Panc1 (cell line): ENCODE measurements around the gene WHAMM. TPM values are rescaled to one million over a fixed set of nuclear protein-coding genes. Genes with fewer than 3 reads are reported as not detected.

ENCODE experiments used
- ATAC-seq: fragments of 200-7000 bp; cut with Tn5 transposase; 2 replicates; pipeline ENCODE4 v1.9.1; 2020; ENCODE audit warnings: mild to moderate bottlenecking, moderate library complexity
- BruUV-seq: library from RNA; stranded (reverse); fragments of 400-500 nt; replicated peaks from 2 replicates; lab custom pipeline; 2021; lab: Mats Ljungman, UMichigan
- CTCF ChIA-PET: fragments of 300-600 bp; sonication (Branson Sonifier 250); formaldehyde crosslinking; loops from one replicate; lab custom pipeline; 2022; ENCODE audit warnings: antibody characterized with exemption; lab: Charles Lee
- POLR2A ChIA-PET: fragments of 300-600 bp; sonication (Branson Sonifier 250); formaldehyde crosslinking; loops from one replicate; lab custom pipeline; 2022; ENCODE audit warnings: antibody characterized with exemption; lab: Charles Lee
- DNase-seq: peaks from one replicate; pipeline ENCODE4 v3.0.0-alpha.2; 2010; ENCODE audit warnings: low read depth, low spot score
- H3K27ac ChIP-seq: 2 replicates; pipeline ENCODE4 v1.5.1; 2011; ENCODE audit warnings: mild to moderate bottlenecking, low read length, inconsistent platforms
- H3K27me3 ChIP-seq: fragments of 200-500 bp; sonication (Bioruptor generic); 2 replicates; pipeline ENCODE4 v1.6.0; 2014; ENCODE audit warnings: low read length, inconsistent platforms; ENCODE audit not compliant: control insufficient read depth, insufficient read depth
- H3K36me3 ChIP-seq: fragments of 200-500 bp; sonication (Bioruptor generic); 2 replicates; pipeline ENCODE4 v1.5.1; 2014; ENCODE audit warnings: inconsistent platforms, mild to moderate bottlenecking, low read length, moderate library complexity; ENCODE audit not compliant: control insufficient read depth, insufficient read depth
- H3K4me1 ChIP-seq: 2 replicates; pipeline ENCODE4 v1.5.1; 2011; ENCODE audit warnings: inconsistent platforms, mild to moderate bottlenecking, low read length, moderate library complexity; ENCODE audit not compliant: control insufficient read depth, insufficient read depth
- H3K4me3 ChIP-seq, 2 experiments: 2 replicates each; pipeline ENCODE4 v1.5.1; 2011 to 2012; ENCODE audit warnings: low read depth in 2 of 2, low read length in 2 of 2, mild to moderate bottlenecking in 2 of 2, inconsistent platforms in 1 of 2, moderate library complexity in 1 of 2
- H3K9me3 ChIP-seq: fragments of 200-500 bp; sonication (Bioruptor generic); 2 replicates; pipeline ENCODE4 v1.5.1; 2014; ENCODE audit warnings: low read depth, mild to moderate bottlenecking, inconsistent platforms, low read length, moderate library complexity; ENCODE audit not compliant: control insufficient read depth, insufficient read depth
- CTCF ChIP-seq: fragments of 450-650 bp; IDR thresholded peaks from 2 replicates; pipeline ENCODE4 v1.5.1; 2017; ENCODE audit warnings: mild to moderate bottlenecking
- POLR2AphosphoS5 ChIP-seq: IDR thresholded peaks from 2 replicates; pipeline ENCODE4 v1.6.1; 2012; ENCODE audit warnings: mild to moderate bottlenecking, low read depth, low read length, moderate library complexity
- REST ChIP-seq, 2 experiments: IDR thresholded peaks; 2 replicates each; pipeline ENCODE4 v1.6.1; 2011 to 2012; ENCODE audit warnings: low read depth in 2 of 2, control low read depth in 1 of 2, low read length in 1 of 2, mild to moderate bottlenecking in 1 of 2, moderate library complexity in 1 of 2; ENCODE audit not compliant: insufficient read depth in 1 of 2
- SIN3A ChIP-seq: IDR thresholded peaks from 2 replicates; pipeline ENCODE4 v1.6.1; 2012; ENCODE audit warnings: low read depth, mild to moderate bottlenecking, low read length, moderate library complexity, borderline replicate concordance; ENCODE audit not compliant: insufficient read depth
- TCF7L2 ChIP-seq: IDR thresholded peaks from 2 replicates; pipeline ENCODE4 v1.6.1; 2011; ENCODE audit warnings: mild to moderate bottlenecking, low read depth, low read length, inconsistent platforms
- in situ Hi-C: cut with HindIII; loops from 2 replicates; pipeline ENCODE4 v1.10.0; 2016; ENCODE audit warnings: low sequenced_read_pairs, low pct_unique_long_range_greater_than_20kb
- intact Hi-C: fragments of 100-400 bp; cut with micrococcal nuclease; formaldehyde crosslinking; loops from one replicate; pipeline ENCODE4 v1.10.0; 2022; ENCODE audit not compliant: unreplicated experiment
- total RNA-seq: library from RNA; stranded (reverse); gene quantifications from one replicate; pipeline ENCODE4 v1.2.1, GENCODE V29; 2021; ENCODE audit not compliant: unreplicated experiment

WHAMM gene
- total RNA-seq, 1 experiment from 2014 or later = 8.8 TPM

GRCh38 chr15:82790321-82790720 is 19.1 kb upstream of the WHAMM start:
- Histone ChIP-seq H3K27me3 (no peaks in the 10 kb centered on the region; the same call in 1 of the 2 replicates), H3K4me3 (no peak overlapping the region), H3K27ac (no peak overlapping the region), H3K36me3 (no peaks in the 10 kb centered on the region), H3K4me1 (no peaks in the 10 kb centered on the region), H3K9me3 (no peaks in the 10 kb centered on the region)
- no TSS peak for BruUV-seq
- ChIA-PET CTCF (no interaction called here), POLR2A (no interaction called here)
- DNase-seq (no peak), ATAC-seq (no peak)
- intact Hi-C loops = no loop called here
- in situ Hi-C loops = no loop called here
- TF ChIP-seq POLR2AphosphoS5 (no peak), REST (IDR thresholded peaks at IDR 0.05; ENCODE audit: insufficient read depth in 1 of 2, low read depth in 2 of 2, low read length in 1 of 2) (no peak), CTCF (no peak), TCF7L2 (no peak), SIN3A (no peak)

- no peaks in the 10 kb centered on the region for H3K9me3 ChIP-seq
- H3K27ac ChIP-seq = no peak overlapping the region
- H3K4me3 ChIP-seq = no peak overlapping the region
- ATAC-seq (no peak), DNase-seq (no peak)
- H3K27me3 ChIP-seq = no peaks in the 10 kb centered on the region
- intact Hi-C loops = no loop called here
- TF ChIP-seq TCF7L2 (no peak), POLR2AphosphoS5 (no peak), REST (IDR thresholded peaks at IDR 0.05; ENCODE audit: insufficient read depth in 1 of 2, low read depth in 2 of 2, low read length in 1 of 2) (no peak)
- H3K4me1 ChIP-seq = no peaks in the 10 kb centered on the region
- no peaks in the 10 kb centered on the region for H3K36me3 ChIP-seq
- ChIA-PET POLR2A (no interaction called here), CTCF (no interaction called here)
- in situ Hi-C loops = no loop called here
- BruUV-seq = no TSS peak
These were observed 17.4 kb upstream of the WHAMM start for GRCh38 chr15:82792068-82792467.
